ENCODE measurements around the gene USP10. TPM values are rescaled to one million over a fixed set of nuclear protein-coding genes. Genes with fewer than 3 reads are reported as not detected.

The USP10 gene
- total and polyA plus RNA-seq, 4 donors = 28.2 to 46.1 (median 42.0) TPM

DNA sequence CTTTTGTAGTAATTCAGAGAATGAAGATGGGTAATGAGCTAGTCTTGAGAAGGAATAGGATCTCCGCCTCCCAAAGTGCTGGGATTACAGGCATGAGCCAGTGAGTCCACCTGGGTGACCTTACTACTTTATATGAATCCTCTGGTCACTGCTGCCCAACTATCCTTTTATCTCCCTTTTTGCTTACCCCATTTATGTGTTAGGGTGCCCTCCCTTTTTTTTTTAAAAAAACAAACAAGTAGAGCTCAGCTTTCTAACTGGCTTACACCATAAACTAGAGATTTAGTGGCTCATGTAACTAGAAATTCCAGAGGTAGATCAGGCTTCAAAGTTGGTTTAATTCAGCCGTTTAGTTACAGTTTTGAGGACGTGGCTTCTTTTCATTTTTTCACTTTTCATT, 15.6 kb downstream of the USP10 start:
- no peak overlapping the region for H3K27ac ChIP-seq (ENCODE audit: low read depth in 1 of 2, low read length in 2 of 2)
- no peak overlapping the region for H3K9ac ChIP-seq (ENCODE audit: low read depth in 1 of 2, low read length in 2 of 2)
- peaks cover 10 to 16% (median 13%) of the 10 kb centered on the region in 4 donors for H3K4me1 ChIP-seq (ENCODE audit: control insufficient read depth in 4 of 4, insufficient read depth in 4 of 4, low read length in 3 of 4)
- peaks cover 0 to 3% (median 0%) of the 10 kb centered on the region in 4 donors for H3K36me3 ChIP-seq (ENCODE audit: control insufficient read depth in 4 of 4, insufficient read depth in 3 of 4, low read depth in 1 of 4, low read length in 3 of 4)
- no peak overlapping the region for H3K4me3 ChIP-seq (ENCODE audit: low read depth in 1 of 3, low read length in 3 of 3)
- no peak for TF ChIP-seq NR2F2 (IDR thresholded peaks at IDR 0.05)
- H3K9me3 ChIP-seq (ENCODE audit: control insufficient read depth in 4 of 4, low read length in 3 of 4) = no peaks in the 10 kb centered on the region
- no peaks in the 10 kb centered on the region for H3K27me3 ChIP-seq (ENCODE audit: control insufficient read depth in 4 of 4, insufficient read depth in 4 of 4, low read length in 3 of 4)
- 86% methylated on average over 3 of the region's 3 CpGs for WGBS
- DNase-seq (ENCODE audit: low spot score) = no peak

DNA sequence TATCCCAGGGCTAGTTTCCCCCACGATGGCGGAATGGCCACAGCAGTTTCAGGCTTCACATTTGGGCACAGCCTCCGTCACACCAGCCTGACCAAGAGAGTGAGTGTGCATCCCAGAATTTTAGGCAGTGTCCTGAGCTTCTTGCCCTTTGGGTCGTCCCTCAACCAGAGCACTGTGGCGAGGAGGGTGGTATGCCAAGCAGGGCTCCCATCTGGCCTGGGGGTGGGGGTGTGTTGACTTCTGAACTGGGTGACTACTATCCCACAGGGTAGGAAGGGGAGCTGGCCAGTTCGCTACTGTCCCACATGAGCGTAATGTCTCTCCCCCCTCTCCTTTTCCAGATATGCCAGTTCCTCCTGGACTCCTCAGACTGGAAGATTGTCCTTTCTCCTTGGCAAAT, 16.1 kb downstream of the USP10 start:
- TF ChIP-seq HNF4A (conservative IDR thresholded peaks at IDR 0.05) (no peak), JUND (IDR thresholded peaks at IDR 0.05) (no peak), FOXA1 (IDR thresholded peaks at IDR 0.05) (no peak), YY1 (IDR thresholded peaks at IDR 0.05) (no peak), GABPA (IDR thresholded peaks at IDR 0.05 in 1 of 2, conservative IDR thresholded peaks at IDR 0.05 in 1 of 2) (no peak), NR2F2 (IDR thresholded peaks at IDR 0.05) (no peak), TAF1 (conservative IDR thresholded peaks at IDR 0.05) (no peak), HNF4G (IDR thresholded peaks at IDR 0.05) (no peak), RAD21 (IDR thresholded peaks at IDR 0.05) (no peak), EGR1 (IDR thresholded peaks at IDR 0.05; ENCODE audit: low read depth in 2 of 2) (no peak), RXRA (IDR thresholded peaks at IDR 0.05) (no peak)
- TF ChIP-seq, protein P1, sequence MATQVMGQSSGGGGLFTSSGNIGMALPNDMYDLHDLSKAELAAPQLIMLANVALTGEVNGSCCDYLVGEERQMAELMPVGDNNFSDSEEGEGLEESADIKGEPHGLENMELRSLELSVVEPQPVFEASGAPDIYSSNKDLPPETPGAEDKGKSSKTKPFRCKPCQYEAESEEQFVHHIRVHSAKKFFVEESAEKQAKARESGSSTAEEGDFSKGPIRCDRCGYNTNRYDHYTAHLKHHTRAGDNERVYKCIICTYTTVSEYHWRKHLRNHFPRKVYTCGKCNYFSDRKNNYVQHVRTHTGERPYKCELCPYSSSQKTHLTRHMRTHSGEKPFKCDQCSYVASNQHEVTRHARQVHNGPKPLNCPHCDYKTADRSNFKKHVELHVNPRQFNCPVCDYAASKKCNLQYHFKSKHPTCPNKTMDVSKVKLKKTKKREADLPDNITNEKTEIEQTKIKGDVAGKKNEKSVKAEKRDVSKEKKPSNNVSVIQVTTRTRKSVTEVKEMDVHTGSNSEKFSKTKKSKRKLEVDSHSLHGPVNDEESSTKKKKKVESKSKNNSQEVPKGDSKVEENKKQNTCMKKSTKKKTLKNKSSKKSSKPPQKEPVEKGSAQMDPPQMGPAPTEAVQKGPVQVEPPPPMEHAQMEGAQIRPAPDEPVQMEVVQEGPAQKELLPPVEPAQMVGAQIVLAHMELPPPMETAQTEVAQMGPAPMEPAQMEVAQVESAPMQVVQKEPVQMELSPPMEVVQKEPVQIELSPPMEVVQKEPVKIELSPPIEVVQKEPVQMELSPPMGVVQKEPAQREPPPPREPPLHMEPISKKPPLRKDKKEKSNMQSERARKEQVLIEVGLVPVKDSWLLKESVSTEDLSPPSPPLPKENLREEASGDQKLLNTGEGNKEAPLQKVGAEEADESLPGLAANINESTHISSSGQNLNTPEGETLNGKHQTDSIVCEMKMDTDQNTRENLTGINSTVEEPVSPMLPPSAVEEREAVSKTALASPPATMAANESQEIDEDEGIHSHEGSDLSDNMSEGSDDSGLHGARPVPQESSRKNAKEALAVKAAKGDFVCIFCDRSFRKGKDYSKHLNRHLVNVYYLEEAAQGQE (IDR thresholded peaks at IDR 0.05) = no peak
- TF ChIP-seq, protein P2, sequence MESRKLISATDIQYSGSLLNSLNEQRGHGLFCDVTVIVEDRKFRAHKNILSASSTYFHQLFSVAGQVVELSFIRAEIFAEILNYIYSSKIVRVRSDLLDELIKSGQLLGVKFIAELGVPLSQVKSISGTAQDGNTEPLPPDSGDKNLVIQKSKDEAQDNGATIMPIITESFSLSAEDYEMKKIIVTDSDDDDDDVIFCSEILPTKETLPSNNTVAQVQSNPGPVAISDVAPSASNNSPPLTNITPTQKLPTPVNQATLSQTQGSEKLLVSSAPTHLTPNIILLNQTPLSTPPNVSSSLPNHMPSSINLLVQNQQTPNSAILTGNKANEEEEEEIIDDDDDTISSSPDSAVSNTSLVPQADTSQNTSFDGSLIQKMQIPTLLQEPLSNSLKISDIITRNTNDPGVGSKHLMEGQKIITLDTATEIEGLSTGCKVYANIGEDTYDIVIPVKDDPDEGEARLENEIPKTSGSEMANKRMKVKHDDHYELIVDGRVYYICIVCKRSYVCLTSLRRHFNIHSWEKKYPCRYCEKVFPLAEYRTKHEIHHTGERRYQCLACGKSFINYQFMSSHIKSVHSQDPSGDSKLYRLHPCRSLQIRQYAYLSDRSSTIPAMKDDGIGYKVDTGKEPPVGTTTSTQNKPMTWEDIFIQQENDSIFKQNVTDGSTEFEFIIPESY (IDR thresholded peaks at IDR 0.05) = no peak
- TF ChIP-seq, protein P3, sequence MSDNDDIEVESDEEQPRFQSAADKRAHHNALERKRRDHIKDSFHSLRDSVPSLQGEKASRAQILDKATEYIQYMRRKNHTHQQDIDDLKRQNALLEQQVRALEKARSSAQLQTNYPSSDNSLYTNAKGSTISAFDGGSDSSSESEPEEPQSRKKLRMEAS (IDR thresholded peaks at IDR 0.05) = no peak
- 96% methylated on average over 7 of the region's 7 CpGs for WGBS
- DNase-seq (ENCODE audit: low spot score) = no peak
- Histone ChIP-seq H3K27me3 (ENCODE audit: control insufficient read depth in 4 of 4, insufficient read depth in 4 of 4, low read length in 3 of 4) (no peaks in the 10 kb centered on the region), H3K36me3 (ENCODE audit: control insufficient read depth in 4 of 4, insufficient read depth in 3 of 4, low read depth in 1 of 4, low read length in 3 of 4) (peaks cover 0 to 3% (median 0%) of the 10 kb centered on the region in 4 donors), H3K9ac (ENCODE audit: low read depth in 1 of 2, low read length in 2 of 2) (no peak overlapping the region), H3K9me3 (ENCODE audit: control insufficient read depth in 4 of 4, low read length in 3 of 4) (no peaks in the 10 kb centered on the region), H3K4me1 (ENCODE audit: control insufficient read depth in 4 of 4, insufficient read depth in 4 of 4, low read length in 3 of 4) (peaks cover 10 to 16% (median 13%) of the 10 kb centered on the region in 4 donors), H3K27ac (ENCODE audit: low read depth in 1 of 2, low read length in 2 of 2) (no peak overlapping the region), H3K4me3 (ENCODE audit: low read depth in 1 of 3, low read length in 3 of 3) (no peak overlapping the region)

DNA sequence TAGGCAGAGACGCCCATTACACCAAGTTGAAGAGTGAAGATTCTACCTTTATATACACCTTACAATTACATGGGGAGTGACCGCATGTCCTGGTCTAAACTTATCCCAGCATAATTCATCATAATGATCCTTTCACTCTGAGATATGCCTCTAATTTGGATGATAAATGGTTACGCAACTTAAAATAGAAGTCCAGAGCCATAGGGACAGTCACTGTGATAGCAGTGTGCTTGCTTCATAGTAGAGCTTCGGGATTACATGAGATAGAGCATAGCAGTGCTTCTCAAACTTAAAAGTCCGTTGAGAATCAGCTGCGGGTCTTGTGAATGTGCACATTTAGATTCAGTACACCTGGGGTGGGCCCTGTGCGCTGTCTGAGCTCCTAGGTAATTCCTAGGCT, 16.9 kb downstream of the USP10 start:
- 82% methylated on average over 7 of the region's 7 CpGs for WGBS
- H3K4me1 ChIP-seq (ENCODE audit: control insufficient read depth in 4 of 4, insufficient read depth in 4 of 4, low read length in 3 of 4) = peaks cover 7 to 16% (median 12%) of the 10 kb centered on the region in 4 donors
- DNase-seq (ENCODE audit: low spot score) = no peak
- H3K9ac ChIP-seq (ENCODE audit: low read depth in 1 of 2, low read length in 2 of 2) = no peak overlapping the region
- no peaks in the 10 kb centered on the region for H3K27me3 ChIP-seq (ENCODE audit: control insufficient read depth in 4 of 4, insufficient read depth in 4 of 4, low read length in 3 of 4)
- peaks cover 0 to 3% (median 0%) of the 10 kb centered on the region in 4 donors for H3K36me3 ChIP-seq (ENCODE audit: control insufficient read depth in 4 of 4, insufficient read depth in 3 of 4, low read depth in 1 of 4, low read length in 3 of 4)
- no peaks in the 10 kb centered on the region for H3K9me3 ChIP-seq (ENCODE audit: control insufficient read depth in 4 of 4, low read length in 3 of 4)
- no peak overlapping the region for H3K4me3 ChIP-seq (ENCODE audit: low read depth in 1 of 3, low read length in 3 of 3)
- H3K27ac ChIP-seq (ENCODE audit: low read depth in 1 of 2, low read length in 2 of 2) = no peak overlapping the region
- TF ChIP-seq RAD21 (IDR thresholded peaks at IDR 0.05) = no peak
- TF ChIP-seq, protein P4, sequence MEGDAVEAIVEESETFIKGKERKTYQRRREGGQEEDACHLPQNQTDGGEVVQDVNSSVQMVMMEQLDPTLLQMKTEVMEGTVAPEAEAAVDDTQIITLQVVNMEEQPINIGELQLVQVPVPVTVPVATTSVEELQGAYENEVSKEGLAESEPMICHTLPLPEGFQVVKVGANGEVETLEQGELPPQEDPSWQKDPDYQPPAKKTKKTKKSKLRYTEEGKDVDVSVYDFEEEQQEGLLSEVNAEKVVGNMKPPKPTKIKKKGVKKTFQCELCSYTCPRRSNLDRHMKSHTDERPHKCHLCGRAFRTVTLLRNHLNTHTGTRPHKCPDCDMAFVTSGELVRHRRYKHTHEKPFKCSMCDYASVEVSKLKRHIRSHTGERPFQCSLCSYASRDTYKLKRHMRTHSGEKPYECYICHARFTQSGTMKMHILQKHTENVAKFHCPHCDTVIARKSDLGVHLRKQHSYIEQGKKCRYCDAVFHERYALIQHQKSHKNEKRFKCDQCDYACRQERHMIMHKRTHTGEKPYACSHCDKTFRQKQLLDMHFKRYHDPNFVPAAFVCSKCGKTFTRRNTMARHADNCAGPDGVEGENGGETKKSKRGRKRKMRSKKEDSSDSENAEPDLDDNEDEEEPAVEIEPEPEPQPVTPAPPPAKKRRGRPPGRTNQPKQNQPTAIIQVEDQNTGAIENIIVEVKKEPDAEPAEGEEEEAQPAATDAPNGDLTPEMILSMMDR (IDR thresholded peaks at IDR 0.05; ENCODE audit: low read depth, low read length, missing input control) = no peak
- TF ChIP-seq, protein P1 (IDR thresholded peaks at IDR 0.05) = no peak
- no peak for TF ChIP-seq JUND (IDR thresholded peaks at IDR 0.05)

All from liver (tissue), 9 donors.